Measurements from ENCODE around the gene SH2D5.

Gene SH2D5

GRCh38 chr1:20713440-20713839, 19.1 kb downstream of the SH2D5 start:
- no peak for DNase-seq (ENCODE audit: low read depth)

GRCh38 chr1:20712215-20712577, 20.3 kb downstream of the SH2D5 start:
- no peak for DNase-seq (ENCODE audit: low read depth)

- no peak for DNase-seq (ENCODE audit: low read depth)
These were observed 21.0 kb downstream of the SH2D5 start for GRCh38 chr1:20711285-20712214.

- DNase-seq (ENCODE audit: low read depth) = no peak
These were observed 21.8 kb downstream of the SH2D5 start for GRCh38 chr1:20710469-20711284.

GRCh38 chr1:20709868-20710267, 22.6 kb downstream of the SH2D5 start:
- DNase-seq (ENCODE audit: low read depth) = no peak

- no peak for DNase-seq (ENCODE audit: low read depth)
These were observed 23.6 kb downstream of the SH2D5 start for GRCh38 chr1:20708891-20709290.

GRCh38 chr1:20708057-20708456, 24.4 kb downstream of the SH2D5 start:
- no peak for DNase-seq (ENCODE audit: low read depth)

- DNase-seq (ENCODE audit: low read depth) = no peak
These were observed 25.7 kb downstream of the SH2D5 start for GRCh38 chr1:20706841-20707240.

- DNase-seq (ENCODE audit: low read depth) = no peak
These were observed 27.2 kb downstream of the SH2D5 start for GRCh38 chr1:20705203-20705755.

GRCh38 chr1:20704390-20705202, 27.9 kb downstream of the SH2D5 start:
- no peak for DNase-seq (ENCODE audit: low read depth)

GRCh38 chr1:20703124-20703756, 29.3 kb downstream of the SH2D5 start:
- DNase-seq (ENCODE audit: low read depth) = no peak

GRCh38 chr1:20702416-20702815, 30.1 kb downstream of the SH2D5 start:
- DNase-seq (ENCODE audit: low read depth) = no peak

GRCh38 chr1:20701847-20702246, 30.7 kb downstream of the SH2D5 start:
- DNase-seq (ENCODE audit: low read depth) = no peak

GRCh38 chr1:20701446-20701845, 31.1 kb downstream of the SH2D5 start:
- DNase-seq (ENCODE audit: low read depth) = no peak

GRCh38 chr1:20700636-20701215, 31.8 kb downstream of the SH2D5 start:
- no peak for DNase-seq (ENCODE audit: low read depth)

- DNase-seq (ENCODE audit: low read depth) = no peak
These were observed 32.9 kb downstream of the SH2D5 start for GRCh38 chr1:20699558-20699957.

- DNase-seq (ENCODE audit: low read depth) = no peak
These were observed 34.1 kb downstream of the SH2D5 start for GRCh38 chr1:20698195-20698910.

GRCh38 chr1:20697563-20697962, 34.9 kb downstream of the SH2D5 start:
- no peak for DNase-seq (ENCODE audit: low read depth)

- DNase-seq (ENCODE audit: low read depth) = peak; percentile 94
These were observed 35.8 kb downstream of the SH2D5 start for GRCh38 chr1:20696397-20697333.
